HG02870 (cell line): Measurements from ENCODE around the gene C6.
"Not testable (repeated sequence)": the region's sequence is repeated elsewhere in the genome, so short reads cannot be mapped to it uniquely, and the experiment has no call there.

Source experiments
- ATAC-seq: cut with Tn5 transposase; IDR thresholded peaks from one replicate; pipeline ENCODE4 v1.9.1; 2021; ENCODE audit warnings: mild to moderate bottlenecking, moderate library complexity; ENCODE audit not compliant: unreplicated experiment

C6 gene

GRCh38 chr5:41200506-41200905 lies 12.8 kb downstream of the C6 start:
- no peak for ATAC-seq

DNA sequence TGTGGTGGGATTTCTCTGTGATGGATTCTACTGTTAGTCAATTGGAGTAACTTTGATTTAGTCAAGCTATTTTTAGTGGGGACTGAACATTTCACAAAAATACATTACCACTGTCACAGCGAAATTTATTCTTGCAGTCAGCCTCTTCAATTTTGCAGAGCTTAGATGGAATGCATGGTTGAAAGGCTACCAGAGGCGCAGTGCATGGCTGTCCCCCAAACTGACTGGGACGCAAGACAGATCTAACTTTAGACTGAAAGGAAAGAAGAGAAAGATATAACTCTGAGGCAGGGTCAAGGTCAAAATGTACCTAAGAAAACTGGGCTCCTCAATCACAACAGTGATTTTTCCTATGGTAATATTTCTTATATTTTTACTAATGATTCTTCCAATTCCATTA lies 13.7 kb downstream of the C6 start:
- no peak for ATAC-seq

- no peak for ATAC-seq
Measured at GRCh38 chr5:41196197-41196596, 17.1 kb downstream of the C6 start.

DNA sequence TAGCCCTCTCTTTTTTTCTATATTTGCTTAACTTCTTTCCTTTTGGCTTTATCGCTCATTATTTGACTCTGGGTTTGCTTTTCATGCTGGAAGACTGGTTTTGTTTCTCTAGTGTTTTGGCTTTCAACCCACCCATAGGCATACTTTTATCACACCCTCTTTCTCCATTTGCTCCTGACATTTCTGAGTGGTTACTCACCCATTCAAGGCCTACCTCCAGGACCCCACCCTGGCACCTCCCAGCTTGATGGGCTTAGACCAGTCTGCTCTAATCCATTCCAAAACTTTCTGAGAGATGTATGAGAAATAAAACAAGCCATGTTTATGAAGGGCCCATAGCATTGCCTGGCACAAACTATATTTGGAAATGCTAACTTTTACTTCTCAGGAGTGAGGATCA lies 18.1 kb downstream of the C6 start:
- no peak for ATAC-seq

DNA sequence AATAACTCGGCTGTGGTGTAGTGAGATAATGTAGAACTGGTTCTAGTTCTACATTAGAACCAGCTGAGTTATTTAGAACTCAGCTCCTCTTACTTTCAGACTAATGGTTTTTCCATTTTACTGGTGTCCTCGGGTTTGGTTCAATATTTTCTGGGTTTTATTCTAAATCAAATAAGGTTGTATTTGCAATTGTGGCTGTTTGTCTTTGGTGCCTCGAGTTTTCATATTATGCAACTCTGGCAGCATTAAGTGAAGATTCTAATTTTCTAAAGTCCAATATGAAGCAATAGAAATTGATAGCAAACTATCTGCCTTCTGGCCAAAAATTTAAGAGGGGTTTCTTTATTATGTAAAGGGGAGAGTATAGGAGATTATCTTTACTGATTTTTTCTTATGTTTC lies 19.0 kb downstream of the C6 start:
- no peak for ATAC-seq

DNA sequence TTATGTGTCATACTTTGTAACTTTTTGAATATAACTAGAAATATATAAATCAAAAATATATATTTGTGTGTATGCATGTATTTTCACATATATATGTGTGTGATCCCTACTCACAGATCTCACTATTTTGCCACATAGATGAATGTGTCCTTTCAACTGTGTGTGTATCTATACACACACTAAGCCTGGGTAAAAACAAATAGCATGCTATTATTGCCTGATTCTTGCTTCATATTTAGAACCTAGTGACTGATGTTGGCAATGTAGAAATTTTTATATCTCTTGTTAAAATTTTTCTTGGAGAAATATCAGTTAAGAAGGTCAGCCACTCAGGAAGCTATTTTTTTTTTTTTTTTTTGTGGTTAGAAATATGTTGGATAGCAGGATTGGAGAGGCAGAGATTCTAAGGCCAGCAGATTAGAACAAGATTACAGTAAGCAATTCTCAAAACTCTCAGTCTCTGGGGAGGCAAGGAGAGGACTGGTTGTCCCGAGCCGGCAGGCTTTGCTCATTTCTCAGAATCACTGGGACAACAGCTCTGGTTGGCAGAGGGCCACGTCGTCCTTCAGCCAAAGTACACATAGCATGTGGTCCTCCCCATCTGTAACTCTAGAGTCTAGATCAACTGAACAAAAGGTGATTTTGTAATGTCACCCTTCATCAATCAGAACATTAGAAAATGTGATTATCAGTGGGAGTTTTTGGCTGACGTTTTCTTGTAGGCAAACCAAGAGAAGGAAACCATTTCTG lies 19.7 kb downstream of the C6 start:
- ATAC-seq = no peak

DNA sequence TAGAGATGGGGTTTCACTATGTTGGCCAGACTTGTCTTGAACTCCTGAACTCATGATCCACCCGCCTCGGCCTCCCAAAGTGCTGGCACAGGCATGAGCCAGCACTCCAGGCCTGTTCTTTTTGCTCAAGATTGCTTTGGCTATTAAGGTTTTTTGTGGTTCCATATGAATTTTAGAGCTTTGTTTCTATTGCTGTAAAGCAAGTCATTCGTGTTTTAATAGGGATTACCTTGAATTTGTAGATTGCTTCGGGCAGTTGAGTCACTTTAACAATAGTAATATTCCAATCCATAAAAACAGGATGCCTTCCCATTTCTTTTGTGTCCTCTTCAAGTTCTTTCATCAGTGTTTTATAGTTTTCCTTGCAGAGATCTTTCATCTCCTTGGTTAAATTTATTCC lies 22.1 kb downstream of the C6 start:
- no peak for ATAC-seq

- ATAC-seq = no peak
Measured at GRCh38 chr5:41186143-41186542, 27.2 kb downstream of the C6 start.

DNA sequence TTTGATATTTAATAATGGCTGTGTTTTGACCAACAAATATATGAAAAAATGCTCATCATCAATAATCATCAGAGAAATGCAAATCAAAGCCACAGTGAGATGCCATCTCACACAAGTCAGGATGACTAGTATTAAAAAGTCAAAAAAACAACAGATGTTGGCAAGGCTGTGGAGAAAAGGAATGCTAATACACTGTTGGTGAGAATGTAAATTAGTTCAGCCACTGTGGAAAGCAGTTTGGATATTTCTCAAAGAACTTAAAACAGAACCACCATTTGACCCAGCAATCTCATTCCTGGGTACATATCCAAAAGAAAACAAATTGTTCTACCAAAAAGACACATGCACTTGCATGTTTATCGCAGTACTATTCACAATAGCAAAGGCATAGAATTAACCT lies 30.0 kb downstream of the C6 start:
- not testable (repeated sequence) for ATAC-seq

DNA sequence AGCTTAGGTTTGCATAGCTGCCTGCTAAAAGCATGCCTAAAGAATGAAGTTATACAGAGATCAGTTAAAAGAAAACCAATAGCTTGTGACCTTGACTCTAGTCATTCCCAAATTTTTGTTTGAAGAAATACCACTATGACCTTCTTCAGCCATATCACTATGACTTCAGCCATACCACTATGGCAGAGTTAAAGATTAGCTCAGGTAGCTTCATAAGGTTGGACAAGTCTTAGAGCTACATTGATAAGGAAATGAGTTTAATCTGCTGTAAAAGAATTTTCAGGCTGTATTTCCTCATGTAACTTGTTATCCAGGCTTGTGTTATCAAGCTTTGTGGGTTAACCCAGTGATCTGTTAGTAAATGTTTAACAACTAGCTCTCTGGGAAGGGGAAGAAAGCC lies 30.7 kb downstream of the C6 start:
- no peak for ATAC-seq

DNA sequence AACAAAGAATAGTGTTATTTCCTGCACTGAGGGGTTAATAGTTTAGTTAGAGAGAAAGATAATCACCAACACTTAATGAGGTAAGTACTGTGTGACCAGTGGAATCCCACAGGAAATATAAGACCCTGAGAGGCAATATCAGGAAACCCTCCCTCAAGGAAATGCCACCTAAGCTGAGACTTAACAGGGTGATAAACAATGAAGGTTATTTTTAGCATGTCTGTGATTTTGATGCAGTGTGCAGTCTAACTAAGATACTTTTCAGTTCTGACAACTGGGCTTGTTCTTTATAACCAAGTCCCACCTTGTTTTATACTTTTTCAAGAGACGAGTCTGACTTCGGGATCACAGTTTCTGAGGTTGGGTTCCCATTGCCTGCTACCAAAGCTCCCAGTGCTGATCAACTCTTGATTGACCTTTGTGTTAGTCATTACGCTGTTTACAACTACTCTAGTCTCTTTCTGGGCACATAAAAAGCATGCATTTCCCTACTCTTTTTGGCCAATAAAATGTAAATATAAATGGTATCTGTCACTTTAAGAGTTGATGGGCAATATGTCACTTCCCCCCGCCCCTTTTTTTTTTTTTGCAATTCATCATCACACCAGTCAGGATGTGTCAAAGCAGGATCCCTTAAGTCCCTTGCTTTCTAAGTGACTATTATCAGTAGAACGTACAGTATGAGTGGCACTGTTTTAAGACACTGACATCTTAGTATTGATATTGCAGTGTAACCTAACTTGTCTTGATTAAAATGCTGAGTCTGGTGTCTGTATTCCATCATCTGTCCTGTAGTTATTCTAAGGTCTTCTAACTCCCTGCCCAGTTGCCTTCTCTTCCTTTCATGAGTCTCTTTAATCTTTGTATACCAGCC lies 31.4 kb downstream of the C6 start:
- no peak for ATAC-seq

- ATAC-seq = no peak
Measured at GRCh38 chr5:41176952-41177351, 36.4 kb downstream of the C6 start.

DNA sequence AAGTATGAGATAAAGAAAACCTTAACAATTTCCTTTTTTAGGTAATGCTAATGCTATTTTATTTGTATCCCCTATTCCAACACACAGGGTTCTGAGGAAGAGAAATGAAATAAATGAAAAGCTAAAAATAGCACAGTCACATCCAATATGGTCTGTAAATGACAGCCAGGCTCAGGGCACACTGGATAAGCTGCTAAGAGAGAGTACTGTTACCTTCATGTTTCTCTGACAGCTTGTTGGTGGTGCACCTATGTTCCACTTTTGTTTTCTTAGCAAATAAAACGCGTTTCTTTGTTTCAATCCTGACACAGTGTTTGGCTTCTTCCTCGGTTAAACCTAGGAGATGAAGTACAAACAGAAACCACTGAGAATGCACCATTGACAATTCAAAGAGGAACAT lies 41.3 kb downstream of the C6 start:
- ATAC-seq = no peak

GRCh38 chr5:41161271-41161670 lies 52.1 kb downstream of the C6 start:
- ATAC-seq = no peak

DNA sequence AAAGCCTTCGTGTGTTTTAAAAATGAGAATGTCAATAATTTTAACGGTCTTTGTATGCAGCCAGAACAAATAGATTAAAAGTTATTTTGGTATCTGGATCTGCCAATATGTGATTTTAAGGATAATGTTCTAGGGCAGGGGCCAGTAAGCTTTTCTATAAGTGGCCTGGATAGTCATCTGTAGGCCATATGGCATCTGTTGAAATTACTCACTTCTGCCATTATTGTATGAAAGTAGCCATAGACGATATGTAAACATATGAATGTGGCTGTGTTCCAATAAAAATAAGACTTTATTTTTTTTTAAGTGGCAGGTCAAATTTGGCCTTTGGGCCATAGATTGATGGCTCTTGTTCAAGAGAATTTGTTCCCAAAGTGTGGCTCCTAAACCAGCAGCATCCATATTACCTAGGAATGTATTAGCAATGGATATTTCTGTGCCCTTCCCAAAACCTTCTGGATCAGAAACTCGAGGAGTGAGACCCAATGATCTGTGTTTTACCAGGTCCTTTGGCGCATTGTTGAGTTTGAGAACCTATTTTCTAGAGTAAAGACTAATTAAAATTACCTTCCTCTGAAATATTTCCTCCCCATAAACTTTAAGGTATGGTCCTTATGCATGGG lies 55.9 kb downstream of the C6 start:
- ATAC-seq = no peak

DNA sequence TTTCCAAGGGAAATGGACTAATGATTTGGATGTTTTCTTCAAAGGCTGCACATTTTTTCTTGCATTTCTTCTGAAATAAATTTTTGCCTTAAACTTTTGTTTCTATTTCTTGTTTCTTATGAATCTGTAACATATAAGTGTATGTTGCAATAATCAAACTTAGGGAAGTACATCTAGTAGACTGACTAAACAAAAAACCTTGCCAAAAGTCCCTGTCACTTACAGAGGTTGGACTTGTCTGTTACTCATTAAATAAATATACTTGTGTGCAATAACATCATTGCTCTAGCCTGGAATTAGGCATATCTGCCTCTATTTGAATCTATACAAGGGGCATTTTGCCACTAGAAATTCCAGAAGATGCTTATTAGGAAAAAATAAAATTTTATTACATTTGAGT lies 56.6 kb downstream of the C6 start:
- no peak for ATAC-seq

DNA sequence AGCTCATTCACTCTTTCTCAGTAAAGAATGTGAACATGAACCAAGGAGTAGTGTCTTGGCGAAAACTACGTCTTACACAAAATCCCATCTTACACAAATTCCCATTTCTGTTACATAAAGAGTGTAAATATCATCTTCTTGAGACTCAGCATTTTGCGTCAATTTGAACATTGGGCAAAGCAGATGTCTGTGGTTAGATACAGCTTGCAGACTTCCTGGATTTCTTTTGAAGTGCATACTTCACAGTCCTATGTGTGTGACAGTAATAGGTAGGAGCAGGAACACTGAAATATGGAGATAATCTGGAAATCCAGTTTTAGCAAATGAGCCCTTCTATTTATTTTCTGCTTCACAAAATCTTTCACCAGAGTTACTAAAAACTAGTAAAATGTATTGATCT lies 58.8 kb downstream of the C6 start:
- ATAC-seq = no peak

- ATAC-seq = no peak
Measured at GRCh38 chr5:41151564-41151963, 61.8 kb downstream of the C6 start.

GRCh38 chr5:41148448-41148847 lies 64.9 kb downstream of the C6 start:
- no peak for ATAC-seq

DNA sequence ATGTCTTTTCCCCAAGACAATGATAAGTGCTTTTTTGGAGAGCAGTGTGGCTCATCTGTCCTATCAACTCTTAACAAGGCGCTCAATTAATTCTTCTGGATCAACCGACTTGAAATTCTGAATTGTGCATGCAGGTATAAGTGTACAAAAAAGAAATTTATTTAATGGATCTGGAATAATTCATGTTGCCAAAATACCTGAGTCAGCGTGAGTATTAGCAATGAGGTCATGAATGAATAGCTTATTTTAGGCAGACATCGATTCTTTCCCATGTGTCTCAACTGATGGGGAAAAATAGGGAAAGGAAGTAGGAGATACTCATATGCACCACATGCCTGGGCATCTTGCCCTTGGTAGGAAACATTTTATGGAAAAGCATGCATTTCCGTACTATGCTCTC lies 68.0 kb downstream of the C6 start:
- no peak for ATAC-seq

- ATAC-seq = no peak
Measured at GRCh38 chr5:41143131-41143901, 70.0 kb downstream of the C6 start.
